Tibial artery (tissue), 4 donors: Measurements from ENCODE around the gene PPARG.
"Not testable (repeated sequence)": the region's sequence is repeated elsewhere in the genome, so short reads cannot be mapped to it uniquely, and the experiment has no call there.

ENCODE experiments used
- DNase-seq, 2 donors: peaks; one replicate each; pipeline ENCODE4 v3.0.0-alpha.2; 2019
- H3K27ac ChIP-seq, 2 donors: fragments of 200-600 bp; sonication (generic) in 1 of 2; 1 replicate in 1 of 2; 2 replicates in 1 of 2; pipeline ENCODE4 v1.5.1; 2018 to 2019; ENCODE audit warnings: mild to moderate bottlenecking in 1 of 2
- H3K27me3 ChIP-seq, 2 donors: fragments of 200-600 bp; sonication (generic) in 1 of 2; one replicate each; pipeline versions ENCODE4 v1.5.1 to v1.6.0; 2016 to 2019
- H3K36me3 ChIP-seq, 3 donors: fragments of 200-600 bp; sonication (generic) in 2 of 3; one replicate each; pipeline ENCODE4 v1.5.1; 2016 to 2019; ENCODE audit warnings: mild to moderate bottlenecking in 2 of 3
- H3K4me1 ChIP-seq, 4 donors: fragments of 200-600 bp; sonication (generic) in 2 of 4; 1 replicate in 3 of 4; 2 replicates in 1 of 4; pipeline ENCODE4 v1.5.1; 2016 to 2019
- H3K4me3 ChIP-seq, 2 donors: fragments of 200-600 bp; sonication (generic) in 1 of 2; 1 replicate in 1 of 2; 2 replicates in 1 of 2; pipeline ENCODE4 v1.5.1; 2018 to 2019; ENCODE audit warnings: mild to moderate bottlenecking in 2 of 2
- H3K9me3 ChIP-seq, 3 donors: fragments of 200-600 bp; sonication (generic) in 1 of 3; one replicate each; pipeline ENCODE4 v1.5.1; 2016 to 2019
- intact Hi-C: fragments of 100-400 bp; cut with DNase I; formaldehyde crosslinking; loops from one replicate; pipeline ENCODE4 v1.15.0; 2023; ENCODE audit warnings: low total_unique reads
- TF ChIP-seq, protein P1 (sequence below), 2 experiments: fragments of 200-600 bp in 1 of 2; fragments of 450-650 bp in 1 of 2; IDR thresholded peaks; one replicate each; pipeline ENCODE4 v1.5.1; 2017 to 2019; ENCODE audit warnings: antibody characterized with exemption in 2 of 2, mild to moderate bottlenecking in 1 of 2, moderate library complexity in 1 of 2

The PPARG gene

DNA sequence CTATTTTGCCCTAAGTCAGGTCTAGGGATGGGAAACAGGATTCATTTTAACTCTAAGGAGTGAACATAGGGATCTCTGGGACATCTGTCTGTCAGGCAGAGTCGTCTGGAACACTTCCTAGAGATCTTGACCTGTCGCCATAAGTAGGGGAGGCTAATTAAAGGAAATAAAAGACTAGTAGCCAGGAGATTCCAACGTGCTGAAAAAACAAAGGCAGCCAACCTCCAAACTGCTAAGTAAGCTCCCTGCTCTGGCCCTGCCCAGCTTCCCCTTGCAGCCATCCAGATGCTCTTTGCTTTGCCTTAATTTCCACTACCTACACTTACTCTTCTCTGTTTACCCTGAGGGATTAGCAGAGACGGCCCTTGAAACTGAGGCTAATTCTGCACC lies 177.0 kb downstream of the PPARG start:
- DNase-seq = no peak
- H3K36me3 ChIP-seq = no peaks in the 10 kb centered on the region
- H3K4me1 ChIP-seq = no peaks in the 10 kb centered on the region
- no peak overlapping the region for H3K27ac ChIP-seq
- no peaks in the 10 kb centered on the region for H3K9me3 ChIP-seq
- TF ChIP-seq, protein P1, sequence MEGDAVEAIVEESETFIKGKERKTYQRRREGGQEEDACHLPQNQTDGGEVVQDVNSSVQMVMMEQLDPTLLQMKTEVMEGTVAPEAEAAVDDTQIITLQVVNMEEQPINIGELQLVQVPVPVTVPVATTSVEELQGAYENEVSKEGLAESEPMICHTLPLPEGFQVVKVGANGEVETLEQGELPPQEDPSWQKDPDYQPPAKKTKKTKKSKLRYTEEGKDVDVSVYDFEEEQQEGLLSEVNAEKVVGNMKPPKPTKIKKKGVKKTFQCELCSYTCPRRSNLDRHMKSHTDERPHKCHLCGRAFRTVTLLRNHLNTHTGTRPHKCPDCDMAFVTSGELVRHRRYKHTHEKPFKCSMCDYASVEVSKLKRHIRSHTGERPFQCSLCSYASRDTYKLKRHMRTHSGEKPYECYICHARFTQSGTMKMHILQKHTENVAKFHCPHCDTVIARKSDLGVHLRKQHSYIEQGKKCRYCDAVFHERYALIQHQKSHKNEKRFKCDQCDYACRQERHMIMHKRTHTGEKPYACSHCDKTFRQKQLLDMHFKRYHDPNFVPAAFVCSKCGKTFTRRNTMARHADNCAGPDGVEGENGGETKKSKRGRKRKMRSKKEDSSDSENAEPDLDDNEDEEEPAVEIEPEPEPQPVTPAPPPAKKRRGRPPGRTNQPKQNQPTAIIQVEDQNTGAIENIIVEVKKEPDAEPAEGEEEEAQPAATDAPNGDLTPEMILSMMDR (IDR thresholded peaks at IDR 0.05) = no peak
- intact Hi-C loops = no loop called here
- H3K4me3 ChIP-seq = no peak overlapping the region
- no peaks in the 10 kb centered on the region for H3K27me3 ChIP-seq

DNA sequence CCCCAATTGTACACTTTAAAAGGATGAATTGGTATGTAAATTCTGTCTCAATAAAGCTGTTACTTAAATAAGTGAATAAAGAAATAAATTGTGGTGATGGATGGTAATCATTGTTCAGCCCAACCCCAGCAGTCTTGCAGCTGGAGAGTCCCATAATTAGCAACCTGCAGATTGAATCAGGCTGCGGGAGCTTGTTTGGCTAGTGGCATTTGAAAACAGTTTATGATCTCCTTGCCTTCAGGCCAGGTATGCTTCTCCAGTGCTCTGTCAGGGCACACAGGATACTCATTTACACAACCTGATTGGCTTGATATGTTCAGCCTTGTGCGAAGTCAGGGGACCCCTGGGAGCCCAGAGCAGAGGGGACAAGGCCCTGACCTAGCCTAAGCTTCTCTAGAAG lies 178.9 kb downstream of the PPARG start:
- Histone ChIP-seq H3K36me3 (no peaks in the 10 kb centered on the region), H3K4me1 (no peaks in the 10 kb centered on the region), H3K27ac (no peak overlapping the region), H3K27me3 (no peaks in the 10 kb centered on the region), H3K4me3 (no peak overlapping the region), H3K9me3 (no peaks in the 10 kb centered on the region)
- DNase-seq = no peak
- intact Hi-C loops = no loop called here
- TF ChIP-seq, protein P1 (IDR thresholded peaks at IDR 0.05) = no peak

DNA sequence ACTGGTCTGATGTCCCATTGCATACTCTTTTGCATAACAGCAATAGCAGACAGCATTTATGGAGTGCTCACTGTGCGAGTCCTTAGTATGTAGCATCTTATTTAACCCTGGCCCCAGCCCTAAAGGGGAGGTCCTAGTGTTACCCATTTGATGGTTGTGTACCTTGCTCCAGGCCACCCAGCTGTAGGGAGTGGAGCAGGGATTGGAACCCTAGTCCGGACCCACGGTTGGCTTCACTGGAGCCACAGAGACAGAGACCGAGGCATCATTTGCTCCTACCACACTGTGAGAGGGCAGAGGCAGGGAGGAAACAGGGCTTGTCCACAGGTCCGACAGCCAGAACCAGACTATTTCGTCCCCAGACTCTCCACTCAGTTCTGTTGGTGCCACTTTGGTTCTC lies 179.4 kb downstream of the PPARG start:
- DNase-seq = no peak
- Histone ChIP-seq H3K36me3 (no peaks in the 10 kb centered on the region), H3K27me3 (no peaks in the 10 kb centered on the region), H3K4me3 (no peak overlapping the region), H3K4me1 (no peaks in the 10 kb centered on the region), H3K9me3 (no peaks in the 10 kb centered on the region), H3K27ac (no peak overlapping the region)
- TF ChIP-seq, protein P1 (IDR thresholded peaks at IDR 0.05) = no peak
- intact Hi-C loops = no loop called here

DNA sequence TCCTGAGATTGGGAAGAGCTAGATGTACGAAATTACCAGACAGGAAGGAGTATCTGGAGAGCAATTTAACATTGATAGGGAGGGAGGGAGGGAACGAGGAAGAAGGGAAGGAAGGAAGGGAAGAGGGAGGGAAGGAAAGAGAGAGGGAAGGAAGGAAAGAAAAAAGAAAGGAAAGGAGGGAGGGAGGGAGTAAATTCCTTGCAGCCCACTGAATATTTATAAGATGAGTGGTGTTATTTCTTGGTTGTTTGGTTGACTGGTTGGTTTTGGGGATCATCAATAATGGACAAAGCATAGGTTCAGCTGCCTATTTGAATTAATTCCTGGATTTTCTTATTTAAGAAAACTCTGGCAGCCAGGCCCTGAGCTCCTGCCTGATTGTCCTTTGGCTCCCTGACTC lies 179.9 kb downstream of the PPARG start:
- no peak overlapping the region for H3K4me3 ChIP-seq
- H3K4me1 ChIP-seq = no peaks in the 10 kb centered on the region
- no peak overlapping the region for H3K27ac ChIP-seq
- intact Hi-C loops = no loop called here
- H3K36me3 ChIP-seq = no peaks in the 10 kb centered on the region
- TF ChIP-seq, protein P1 (IDR thresholded peaks at IDR 0.05) = no peak
- no peaks in the 10 kb centered on the region for H3K9me3 ChIP-seq
- no peak for DNase-seq
- H3K27me3 ChIP-seq = no peaks in the 10 kb centered on the region

DNA sequence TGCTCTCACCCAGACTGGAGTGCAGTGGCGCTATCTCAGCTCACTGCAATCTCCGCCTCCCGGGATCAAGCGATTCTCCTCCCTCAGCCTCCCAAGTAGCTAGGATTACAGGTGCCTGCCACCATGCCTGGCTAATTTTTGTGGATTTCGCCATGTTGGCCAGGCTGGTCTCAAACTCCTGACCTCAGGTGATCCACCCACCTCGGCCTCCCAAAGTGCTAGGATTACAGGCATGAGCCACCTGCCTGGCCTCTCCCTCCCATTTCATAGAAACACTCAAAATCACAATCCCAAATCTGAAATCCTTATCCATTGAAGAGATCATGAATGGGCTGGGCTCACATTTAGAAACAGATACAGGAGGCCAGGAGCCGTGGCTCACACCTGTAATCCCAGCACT lies 180.4 kb downstream of the PPARG start:
- H3K9me3 ChIP-seq, H3K4me1 ChIP-seq, H3K27ac ChIP-seq, DNase-seq, H3K4me3 ChIP-seq, H3K27me3 ChIP-seq, H3K36me3 ChIP-seq, intact Hi-C loops: not testable (repeated sequence)

DNA sequence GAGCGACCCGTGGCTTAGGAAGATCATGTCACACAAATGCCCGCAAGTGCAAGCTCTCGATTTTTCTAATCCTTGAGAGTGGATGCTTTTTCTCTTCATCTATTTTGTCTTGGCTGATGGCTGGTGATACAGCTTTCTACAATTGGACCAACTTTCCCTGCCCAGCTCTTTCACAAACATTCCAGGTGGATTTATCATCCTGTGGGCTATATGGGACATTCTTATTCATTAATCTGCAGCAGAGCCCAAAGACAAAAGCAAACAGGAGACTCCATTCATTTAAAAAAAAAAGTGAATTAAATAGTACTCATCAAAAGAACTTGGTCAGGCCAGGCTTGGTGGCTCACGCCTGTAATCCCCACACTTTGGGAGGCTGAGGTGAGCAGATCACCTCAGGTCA lies 181.2 kb downstream of the PPARG start:
- no peak for DNase-seq
- no peak overlapping the region for H3K4me3 ChIP-seq
- H3K9me3 ChIP-seq = no peaks in the 10 kb centered on the region
- no peaks in the 10 kb centered on the region for H3K27me3 ChIP-seq
- no peak overlapping the region for H3K27ac ChIP-seq
- TF ChIP-seq, protein P1 (IDR thresholded peaks at IDR 0.05) = no peak
- no peaks in the 10 kb centered on the region for H3K4me1 ChIP-seq
- no peaks in the 10 kb centered on the region for H3K36me3 ChIP-seq
- intact Hi-C loops = no loop called here
